B cell (primary cell): ENCODE data around the gene PLP2. TPM values are rescaled to one million over a fixed set of nuclear protein-coding genes. Genes with fewer than 3 reads are reported as not detected.

Experiments
- ATAC-seq: fragments of 200-7000 bp; cut with Tn5 transposase; one replicate; pipeline ENCODE4 v1.10.0; 2021; ENCODE audit warnings: low read depth, mild to moderate bottlenecking, moderate number of reproducible peaks, moderate library complexity
- CTCF ChIA-PET: fragments of 350-600 bp; sonication (Branson Sonifier 250); formaldehyde crosslinking; loops from one replicate; lab custom pipeline; 2021; ENCODE audit warnings: antibody characterized with exemption, inconsistent platforms; lab: Charles Lee
- POLR2A ChIA-PET: fragments of 350-600 bp; sonication (Branson Sonifier 250); formaldehyde crosslinking; loops from one replicate; lab custom pipeline; 2021; ENCODE audit warnings: antibody characterized with exemption; lab: Charles Lee
- DNase-seq: peaks from one replicate; pipeline ENCODE4 v3.0.0; 2013
- H2AFZ ChIP-seq: 2 replicates; pipeline ENCODE4 v1.6.1; 2012; ENCODE audit warnings: mild to moderate bottlenecking, low read depth, low read length; ENCODE audit not compliant: insufficient read depth, poor library complexity, severe bottlenecking
- H3K27ac ChIP-seq, 2 donors: 1 replicate in 1 of 2; 2 replicates in 1 of 2; pipeline ENCODE4 v1.5.1; 2012 to 2013; ENCODE audit warnings: low read length in 2 of 2, mild to moderate bottlenecking in 2 of 2, moderate library complexity in 1 of 2
- H3K27me3 ChIP-seq, 4 experiments: fragments of 200-600 bp in 1 of 4; sonication (generic) in 1 of 4; replicated peaks in 1 of 4; 1 replicate in 2 of 4; 2 replicates in 2 of 4; pipeline versions ENCODE4 v1.6.1 to v1.7.0; 2013 to 2016; ENCODE audit warnings: low read length in 3 of 4, mild to moderate bottlenecking in 2 of 4, mixed read lengths in 1 of 4, moderate library complexity in 1 of 4; ENCODE audit not compliant: insufficient read depth in 4 of 4, control insufficient read depth in 3 of 4; ENCODE audit errors: control extremely low read depth in 1 of 4
- H3K36me3 ChIP-seq, 2 experiments: replicated peaks in 1 of 2; 1 replicate in 1 of 2; 2 replicates in 1 of 2; pipeline versions ENCODE4 v1.6.1 to v1.7.1; 2013; ENCODE audit warnings: low read length in 1 of 2; ENCODE audit not compliant: insufficient read depth in 2 of 2, control insufficient read depth in 1 of 2; ENCODE audit errors: control extremely low read depth in 1 of 2, extremely low read depth in 1 of 2
- H3K4me1 ChIP-seq, 2 donors: fragments of 200-600 bp in 1 of 2; sonication (generic) in 1 of 2; 1 replicate in 1 of 2; 2 replicates in 1 of 2; pipeline versions ENCODE4 v1.5.1 to v1.6.1; 2013 to 2017; ENCODE audit warnings: low read length in 2 of 2; ENCODE audit not compliant: control insufficient read depth in 2 of 2, insufficient read depth in 2 of 2
- H3K4me2 ChIP-seq: replicated peaks from 2 replicates; pipeline ENCODE3; 2012; ENCODE audit warnings: mild to moderate bottlenecking, low read depth, low read length; ENCODE audit not compliant: poor library complexity, severe bottlenecking
- H3K4me3 ChIP-seq, 5 experiments: fragments of 200-600 bp in 1 of 5; sonication (generic) in 1 of 5; 1 replicate in 3 of 5; 2 replicates in 2 of 5; pipeline versions ENCODE4 v1.5.1 to v1.7.0; 2011 to 2016; ENCODE audit warnings: low read length in 4 of 5, mild to moderate bottlenecking in 4 of 5, low read depth in 2 of 5, control low read depth in 1 of 5, moderate library complexity in 1 of 5; ENCODE audit not compliant: insufficient read depth in 1 of 5; ENCODE audit errors: control extremely low read depth in 1 of 5, extremely low read depth in 1 of 5
- H3K79me2 ChIP-seq: fragments of 200-600 bp; sonication (generic); one replicate; pipeline ENCODE4 v1.6.0; 2016; ENCODE audit warnings: low read length; ENCODE audit not compliant: control insufficient read depth, insufficient read depth
- H3K9ac ChIP-seq: fragments of 200-600 bp; sonication (generic); 2 replicates; pipeline ENCODE4 v1.6.1; 2017; ENCODE audit warnings: mild to moderate bottlenecking, low read length, moderate library complexity
- H3K9me3 ChIP-seq, 3 donors: one replicate each; pipeline versions ENCODE4 v1.6.1 to v1.7.1; 2013; ENCODE audit warnings: low read length in 2 of 3; ENCODE audit not compliant: control insufficient read depth in 2 of 3, insufficient read depth in 1 of 3; ENCODE audit errors: control extremely low read depth in 1 of 3
- H4K20me1 ChIP-seq: 2 replicates; pipeline ENCODE4 v1.6.0; 2012; ENCODE audit warnings: mild to moderate bottlenecking, low read length; ENCODE audit not compliant: insufficient read depth, control insufficient read depth, poor library complexity, severe bottlenecking
- H3K27ac Mint-ChIP-seq: one replicate; pipeline ENCODE4 v1.8.0; 2021; ENCODE audit warnings: mixed read lengths
- H3K27me3 Mint-ChIP-seq: one replicate; pipeline ENCODE4 v1.8.0; 2021; ENCODE audit warnings: mixed read lengths
- H3K4me1 Mint-ChIP-seq: one replicate; pipeline ENCODE4 v1.8.0; 2021; ENCODE audit warnings: mixed read lengths
- H3K4me3 Mint-ChIP-seq: one replicate; pipeline ENCODE4 v1.8.0; 2021; ENCODE audit warnings: mixed read lengths
- H3K9me3 Mint-ChIP-seq: one replicate; pipeline ENCODE4 v1.8.0; 2022; ENCODE audit warnings: mixed read lengths; ENCODE audit not compliant: insufficient read depth
- CTCF ChIP-seq: fragments of 200-600 bp; IDR thresholded peaks from one replicate; pipeline ENCODE4 v1.8.0; 2022; ENCODE audit warnings: antibody characterized with exemption, mild to moderate bottlenecking
- EZH2 ChIP-seq: IDR thresholded peaks from 2 replicates; pipeline ENCODE4 v1.6.1; 2012; ENCODE audit warnings: borderline replicate concordance, low read depth, mild to moderate bottlenecking, moderate library complexity, low read length; ENCODE audit not compliant: insufficient read depth, poor library complexity, severe bottlenecking
- WGBS: methylation state at CpG from one replicate; pipeline ENCODE4 v1.1.5; 2013; ENCODE audit warnings: missing lambda C conversion rate; ENCODE audit not compliant: insufficient coverage; 5-methylcytosine and 5-hydroxymethylcytosine counted together
- intact Hi-C: fragments of 100-400 bp; cut with micrococcal nuclease; formaldehyde crosslinking; loops from one replicate; pipeline ENCODE4 v1.10.0; 2022
- polyA plus RNA-seq: library from polyadenylated mRNA; depleted of rRNA; stranded (reverse); fragments of >200 nt; gene quantifications from 2 replicates; pipeline ENCODE4 v1.2.3, GENCODE V29; 2012
- total RNA-seq, 2 donors: library from RNA; stranded (reverse); fragments of 120-200 nt in 1 of 2; gene quantifications; 1 replicate in 1 of 2; 2 replicates in 1 of 2; pipeline versions ENCODE4 v1.2.3 to v1.2.4, GENCODE V29; 2013 to 2022

Gene PLP2
- total and polyA plus RNA-seq, 2 donors (not counting 1 experiment from before 2014, with no cell fraction given): 194 to 214 TPM

GRCh38 chrX:49175435-49176274 is 4.0 kb downstream of the PLP2 start:
- Mint-ChIP-seq H3K27ac (peak overlapping the region; percentile 6), H3K4me3 (no peak overlapping the region), H3K4me1 (peaks cover 34% of the 10 kb centered on the region), H3K9me3 (no peaks in the 10 kb centered on the region), H3K27me3 (no peaks in the 10 kb centered on the region)
- Histone ChIP-seq H3K79me2 (peaks cover 9% of the 10 kb centered on the region), H3K36me3 (peaks cover 0 to 29% of the 10 kb centered on the region in 2 experiments), H4K20me1 (peaks cover 9% of the 10 kb centered on the region), H3K9ac (no peak overlapping the region), H3K27me3 (no peaks in the 10 kb centered on the region), H3K4me1 (peaks cover 6 to 24% of the 10 kb centered on the region in 2 donors), H3K27ac (no peak overlapping the region), H3K4me2 (no peak overlapping the region), H3K4me3 (no peak overlapping the region), H3K9me3 (no peaks in the 10 kb centered on the region), H2AFZ (no peak overlapping the region)
- DNase-seq: no peak
- POLR2A ChIA-PET: no interaction called here
- ATAC-seq: no peak
- TF ChIP-seq CTCF (no peak), EZH2 (no peak)
- WGBS: 93% methylated on average over 20 of the region's 43 CpGs
- intact Hi-C loops: no loop called here
- CTCF ChIA-PET: no interaction called here
